H1 (cell line): ENCODE results near the gene STAC.

Source experiments
- CTCF ChIP-seq, 3 experiments: IDR thresholded peaks; 1 replicate in 2 of 3; 2 replicates in 1 of 3; pipeline versions ENCODE4 v1.5.1 to v1.6.1; 2011; ENCODE audit warnings: low read length in 3 of 3, mild to moderate bottlenecking in 3 of 3, inconsistent platforms in 2 of 3, low read depth in 1 of 3, moderate library complexity in 1 of 3; ENCODE audit not compliant: insufficient read depth in 1 of 3; ENCODE audit errors: control extremely low read depth in 1 of 3
- POLR2AphosphoS5 ChIP-seq: IDR thresholded peaks from 2 replicates; pipeline ENCODE4 v1.6.1; 2011; ENCODE audit warnings: low read depth, low read length
- RNF2 ChIP-seq: fragments of 200-900, 300-1000 bp; sonication (generic); IDR thresholded peaks from 2 replicates; pipeline ENCODE4 v1.7.1; 2016; ENCODE audit warnings: borderline replicate concordance, low read depth, mild to moderate bottlenecking, antibody characterized with exemption, low read length; ENCODE audit not compliant: poor library complexity, severe bottlenecking; ENCODE audit errors: missing control alignments

- TF ChIP-seq POLR2AphosphoS5 = no peak
- no peak for TF ChIP-seq CTCF (IDR thresholded peaks at IDR 0.05; ENCODE audit: control extremely low read depth in 1 of 3, insufficient read depth in 1 of 3, low read depth in 1 of 3, low read length in 3 of 3)
- TF ChIP-seq RNF2 = no peak
Measured at GRCh38 chr3:36484386-36484785, 104.1 kb downstream of the STAC start.
